Ascending aorta (tissue), 2 donors: ENCODE data around the gene NFASC. TPM values are rescaled to one million over a fixed set of nuclear protein-coding genes. Genes with fewer than 3 reads are reported as not detected.

Source experiments
- DNase-seq, 2 donors: peaks; one replicate each; pipeline ENCODE4 v3.0.0-alpha.2; 2019; ENCODE audit warnings: low spot score in 2 of 2
- H3K27ac ChIP-seq, 2 donors: fragments of 200-600 bp; sonication (generic); one replicate each; pipeline ENCODE4 v1.5.1; 2016 to 2017; ENCODE audit warnings: mild to moderate bottlenecking in 1 of 2
- H3K27me3 ChIP-seq: fragments of 200-600 bp; sonication (generic); one replicate; pipeline ENCODE4 v1.5.1; 2017
- H3K36me3 ChIP-seq, 2 donors: fragments of 200-600 bp; sonication (generic); one replicate each; pipeline ENCODE4 v1.5.1; 2016
- H3K4me1 ChIP-seq, 2 donors: fragments of 200-600 bp; sonication (generic); one replicate each; pipeline ENCODE4 v1.5.1; 2016 to 2017; ENCODE audit warnings: mild to moderate bottlenecking in 1 of 2
- H3K4me3 ChIP-seq, 2 donors: fragments of 200-600 bp; sonication (generic); one replicate each; pipeline ENCODE4 v1.5.1; 2016 to 2017; ENCODE audit warnings: mild to moderate bottlenecking in 1 of 2
- H3K9me3 ChIP-seq, 2 donors: fragments of 200-600 bp; sonication (generic); one replicate each; pipeline ENCODE4 v1.5.1; 2016
- intact Hi-C: fragments of 100-400 bp; cut with DNase I; formaldehyde crosslinking; loops from one replicate; pipeline ENCODE4 v1.15.1; 2023
- total RNA-seq: library from RNA; depleted of rRNA; stranded (reverse); fragments of >200 nt; gene quantifications from one replicate; pipeline ENCODE4 v1.1.0, GENCODE V29; 2016
- TF ChIP-seq, protein P1 (sequence below), 3 experiments: fragments of 200-600 bp in 2 of 3; fragments of 450-650 bp in 1 of 3; sonication (generic) in 2 of 3; IDR thresholded peaks; one replicate each; pipeline ENCODE4 v1.5.1; 2016 to 2019; ENCODE audit warnings: antibody characterized with exemption in 3 of 3, mild to moderate bottlenecking in 1 of 3, moderate library complexity in 1 of 3

Gene NFASC
- total RNA-seq, 1 donor from 2014 or later = 44.0 TPM

- TF ChIP-seq, protein P1, sequence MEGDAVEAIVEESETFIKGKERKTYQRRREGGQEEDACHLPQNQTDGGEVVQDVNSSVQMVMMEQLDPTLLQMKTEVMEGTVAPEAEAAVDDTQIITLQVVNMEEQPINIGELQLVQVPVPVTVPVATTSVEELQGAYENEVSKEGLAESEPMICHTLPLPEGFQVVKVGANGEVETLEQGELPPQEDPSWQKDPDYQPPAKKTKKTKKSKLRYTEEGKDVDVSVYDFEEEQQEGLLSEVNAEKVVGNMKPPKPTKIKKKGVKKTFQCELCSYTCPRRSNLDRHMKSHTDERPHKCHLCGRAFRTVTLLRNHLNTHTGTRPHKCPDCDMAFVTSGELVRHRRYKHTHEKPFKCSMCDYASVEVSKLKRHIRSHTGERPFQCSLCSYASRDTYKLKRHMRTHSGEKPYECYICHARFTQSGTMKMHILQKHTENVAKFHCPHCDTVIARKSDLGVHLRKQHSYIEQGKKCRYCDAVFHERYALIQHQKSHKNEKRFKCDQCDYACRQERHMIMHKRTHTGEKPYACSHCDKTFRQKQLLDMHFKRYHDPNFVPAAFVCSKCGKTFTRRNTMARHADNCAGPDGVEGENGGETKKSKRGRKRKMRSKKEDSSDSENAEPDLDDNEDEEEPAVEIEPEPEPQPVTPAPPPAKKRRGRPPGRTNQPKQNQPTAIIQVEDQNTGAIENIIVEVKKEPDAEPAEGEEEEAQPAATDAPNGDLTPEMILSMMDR (IDR thresholded peaks at IDR 0.05) = no peak
- H3K36me3 ChIP-seq = peaks cover 0 to 3% of the 10 kb centered on the region in 2 donors
- no peaks in the 10 kb centered on the region for H3K9me3 ChIP-seq
- intact Hi-C loops = no loop called here
- H3K4me3 ChIP-seq = no peak overlapping the region
- DNase-seq = no peak
- H3K27me3 ChIP-seq = no peaks in the 10 kb centered on the region
- H3K27ac ChIP-seq = peak overlapping the region in 1 of 2 donors; percentile 12
- H3K4me1 ChIP-seq = no peaks in the 10 kb centered on the region
Observed at GRCh38 chr1:204959374-204959773, 88.7 kb downstream of the NFASC start.

DNA sequence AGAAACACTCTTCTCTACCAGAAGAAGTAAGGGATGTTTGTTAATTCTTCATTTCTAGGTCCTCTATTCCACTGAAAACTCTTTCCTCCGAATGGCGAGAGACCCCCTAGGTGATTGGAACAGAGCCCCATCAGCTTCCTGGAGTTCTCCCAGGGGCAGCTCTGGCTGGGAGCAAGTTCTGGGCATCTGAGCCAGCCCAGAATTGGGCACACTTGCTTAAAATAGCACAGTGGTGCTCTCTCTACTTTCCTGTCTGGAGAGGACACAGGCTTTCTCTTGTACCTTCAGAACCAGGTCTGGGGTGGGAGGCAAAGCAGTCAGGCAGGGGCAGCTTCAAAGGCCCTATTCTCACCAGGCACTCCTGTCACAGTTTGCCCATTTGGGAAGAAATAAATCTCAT is 89.2 kb downstream of the NFASC start:
- no peak for DNase-seq
- Histone ChIP-seq H3K27ac (peak overlapping the region in 1 of 2 donors; percentile 12), H3K9me3 (no peaks in the 10 kb centered on the region), H3K4me1 (no peaks in the 10 kb centered on the region), H3K36me3 (peaks cover 0 to 3% of the 10 kb centered on the region in 2 donors), H3K27me3 (no peaks in the 10 kb centered on the region), H3K4me3 (no peak overlapping the region)
- TF ChIP-seq, protein P1 (IDR thresholded peaks at IDR 0.05) = no peak
- intact Hi-C loops = no loop called here

GRCh38 chr1:204960306-204961125 is 89.9 kb downstream of the NFASC start:
- no peaks in the 10 kb centered on the region for H3K27me3 ChIP-seq
- no peak overlapping the region for H3K4me3 ChIP-seq
- TF ChIP-seq, protein P1 (IDR thresholded peaks at IDR 0.05) = no peak
- H3K36me3 ChIP-seq = peaks cover 0 to 3% of the 10 kb centered on the region in 2 donors
- no peak for DNase-seq
- intact Hi-C loops = no loop called here
- H3K4me1 ChIP-seq = no peaks in the 10 kb centered on the region
- H3K9me3 ChIP-seq = no peaks in the 10 kb centered on the region
- no peak overlapping the region for H3K27ac ChIP-seq

GRCh38 chr1:204961765-204962419 is 91.2 kb downstream of the NFASC start:
- H3K36me3 ChIP-seq = peaks cover 0 to 3% of the 10 kb centered on the region in 2 donors
- no peak overlapping the region for H3K27ac ChIP-seq
- TF ChIP-seq, protein P1 (IDR thresholded peaks at IDR 0.05) = no peak
- H3K9me3 ChIP-seq = no peaks in the 10 kb centered on the region
- no peaks in the 10 kb centered on the region for H3K4me1 ChIP-seq
- no peaks in the 10 kb centered on the region for H3K27me3 ChIP-seq
- no peak for DNase-seq
- intact Hi-C loops = no loop called here
- H3K4me3 ChIP-seq = no peak overlapping the region

- Histone ChIP-seq H3K4me1 (no peaks in the 10 kb centered on the region), H3K36me3 (peaks cover 3 to 4% of the 10 kb centered on the region in 2 donors), H3K9me3 (no peaks in the 10 kb centered on the region), H3K4me3 (no peak overlapping the region), H3K27me3 (no peaks in the 10 kb centered on the region), H3K27ac (no peak overlapping the region)
- TF ChIP-seq, protein P1 (IDR thresholded peaks at IDR 0.05) = no peak
- DNase-seq = no peak
- intact Hi-C loops = no loop called here
Observed at GRCh38 chr1:204962742-204963632, 92.3 kb downstream of the NFASC start.
